A673 (cell line): ENCODE data around the gene PNPLA6.

ENCODE experiments used
- CTCF ChIP-seq: fragments of 300-800, 200-600 bp; sonication (generic); conservative IDR thresholded peaks from 2 replicates; pipeline ENCODE4 v1.5.1; 2017; ENCODE audit warnings: low read depth, mild to moderate bottlenecking, antibody characterized with exemption, low read length, moderate library complexity, mixed read lengths
- EZH2 ChIP-seq: fragments of 200-600 bp; sonication (generic); IDR thresholded peaks from 2 replicates; pipeline ENCODE4 v1.6.1; 2017; ENCODE audit warnings: borderline replicate concordance, low read depth, mild to moderate bottlenecking, mixed read lengths, antibody characterized with exemption, low read length; ENCODE audit not compliant: poor library complexity, severe bottlenecking

- no peak for TF ChIP-seq CTCF
- TF ChIP-seq EZH2: no peak
These were observed 630 bp downstream of the PNPLA6 start for GRCh38 chr19:7535998-7536695.
